Measurements from ENCODE around the gene ATF7IP.
"Not testable (repeated sequence)": the region's sequence is repeated elsewhere in the genome, so short reads cannot be mapped to it uniquely, and the experiment has no call there.

DNA sequence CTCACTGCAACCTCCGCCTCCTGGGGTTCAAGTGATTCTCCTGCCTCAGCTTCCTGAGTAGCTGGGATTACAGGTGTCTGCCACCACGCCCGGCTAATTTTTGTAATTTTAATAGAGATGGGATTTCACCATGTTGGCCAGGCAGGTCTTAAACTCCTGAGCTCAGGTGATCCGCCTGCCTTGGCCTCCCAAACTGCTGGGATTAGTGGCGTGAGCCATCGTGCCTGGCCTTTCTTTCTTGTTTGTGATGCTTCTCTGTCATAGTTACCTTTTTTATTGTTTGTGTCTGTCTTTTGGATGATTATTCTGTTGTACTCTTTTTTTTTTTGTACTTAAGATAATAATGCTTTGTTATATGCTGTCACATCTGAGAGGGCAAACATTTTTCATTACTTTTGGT, 35.8 kb downstream of the ATF7IP start:
- TF ChIP-seq POLR2A (IDR thresholded peaks at IDR 0.05); CTCF (IDR thresholded peaks at IDR 0.05 in 8 of 11, conservative IDR thresholded peaks at IDR 0.05 in 3 of 11): not testable (repeated sequence)
